SK-N-MC (cell line): ENCODE measurements around the gene LRMDA.

Experiments
- DNase-seq: peaks from one replicate; pipeline ENCODE4 v3.0.0-alpha.2; 2011; ENCODE audit warnings: low read depth, low spot score
- H3K27ac ChIP-seq: fragments of 200-600 bp; sonication (generic); 2 replicates; pipeline ENCODE4 v1.5.1; 2016; ENCODE audit warnings: mixed run types
- H3K36me3 ChIP-seq: fragments of 200-600 bp; sonication (generic); 2 replicates; pipeline ENCODE4 v1.6.1; 2017; ENCODE audit warnings: antibody characterized with exemption, low read length, mixed read lengths; ENCODE audit not compliant: insufficient read depth
- H3K4me3 ChIP-seq: fragments of 200-600 bp; sonication (generic); 2 replicates; pipeline ENCODE4 v1.5.1; 2016
- H3K9ac ChIP-seq: fragments of 200-600 bp; sonication (generic); 2 replicates; pipeline ENCODE4 v1.8.0; 2017; ENCODE audit warnings: mixed run types, mixed read lengths; ENCODE audit not compliant: insufficient read length
- H3K9me3 ChIP-seq: fragments of 200-600 bp; sonication (generic); 2 replicates; pipeline ENCODE4 v1.6.1; 2017; ENCODE audit warnings: low read depth, mild to moderate bottlenecking, antibody characterized with exemption, low read length, moderate library complexity, mixed read lengths
- EZH2 ChIP-seq: fragments of 200-600 bp; sonication (generic); IDR thresholded peaks from one replicate; pipeline ENCODE4 v1.6.1; 2017; ENCODE audit warnings: antibody characterized with exemption
- FOXP2 ChIP-seq: optimal IDR thresholded peaks from 2 replicates; pipeline ENCODE3; 2011; ENCODE audit warnings: mild to moderate bottlenecking, moderate library complexity; ENCODE audit not compliant: insufficient read depth; ENCODE audit errors: extremely low read length, control extremely low read depth
- POLR2AphosphoS5 ChIP-seq: IDR thresholded peaks from 2 replicates; pipeline ENCODE4 v1.6.1; 2012; ENCODE audit warnings: mild to moderate bottlenecking, low read depth, low read length, borderline replicate concordance

LRMDA gene

GRCh38 chr10:76108563-76109359 lies 677.3 kb downstream of the LRMDA start:
- no peak overlapping the region for H3K27ac ChIP-seq
- H3K36me3 ChIP-seq, result no peaks in the 10 kb centered on the region
- DNase-seq, result no peak
- TF ChIP-seq FOXP2, result no peak
- no peak for TF ChIP-seq POLR2AphosphoS5
- no peak for TF ChIP-seq EZH2
- no peak overlapping the region for H3K4me3 ChIP-seq
- H3K9ac ChIP-seq, result no peak overlapping the region
- H3K9me3 ChIP-seq, result no peaks in the 10 kb centered on the region

- TF ChIP-seq EZH2, result no peak
- no peak for TF ChIP-seq POLR2AphosphoS5
- TF ChIP-seq FOXP2, result no peak
- no peaks in the 10 kb centered on the region for H3K9me3 ChIP-seq
- H3K36me3 ChIP-seq, result no peaks in the 10 kb centered on the region
- H3K9ac ChIP-seq, result no peak overlapping the region
- DNase-seq, result no peak
- no peak overlapping the region for H3K27ac ChIP-seq
- no peak overlapping the region for H3K4me3 ChIP-seq
Measured at GRCh38 chr10:76111404-76111803, 680.0 kb downstream of the LRMDA start.

GRCh38 chr10:76111986-76112825 lies 680.8 kb downstream of the LRMDA start:
- no peaks in the 10 kb centered on the region for H3K36me3 ChIP-seq
- no peak for DNase-seq
- no peak overlapping the region for H3K9ac ChIP-seq
- H3K9me3 ChIP-seq, result no peaks in the 10 kb centered on the region
- H3K27ac ChIP-seq, result no peak overlapping the region
- no peak overlapping the region for H3K4me3 ChIP-seq
- TF ChIP-seq EZH2 (no peak), FOXP2 (no peak), POLR2AphosphoS5 (no peak)

- H3K9me3 ChIP-seq, result no peaks in the 10 kb centered on the region
- TF ChIP-seq POLR2AphosphoS5 (no peak), FOXP2 (no peak), EZH2 (no peak)
- DNase-seq, result no peak
- H3K36me3 ChIP-seq, result no peaks in the 10 kb centered on the region
- no peak overlapping the region for H3K27ac ChIP-seq
- no peak overlapping the region for H3K9ac ChIP-seq
- no peak overlapping the region for H3K4me3 ChIP-seq
Measured at GRCh38 chr10:76112826-76113150, 681.4 kb downstream of the LRMDA start.

GRCh38 chr10:76113952-76114351 lies 682.5 kb downstream of the LRMDA start:
- no peak overlapping the region for H3K27ac ChIP-seq
- TF ChIP-seq FOXP2 (no peak), POLR2AphosphoS5 (no peak), EZH2 (no peak)
- H3K9ac ChIP-seq, result no peak overlapping the region
- no peaks in the 10 kb centered on the region for H3K9me3 ChIP-seq
- no peak for DNase-seq
- no peak overlapping the region for H3K4me3 ChIP-seq
- H3K36me3 ChIP-seq, result no peaks in the 10 kb centered on the region

- Histone ChIP-seq H3K27ac (no peak overlapping the region), H3K9ac (no peak overlapping the region), H3K4me3 (no peak overlapping the region), H3K36me3 (no peaks in the 10 kb centered on the region), H3K9me3 (no peaks in the 10 kb centered on the region)
- DNase-seq, result no peak
- TF ChIP-seq POLR2AphosphoS5, result no peak
- TF ChIP-seq EZH2, result no peak
- TF ChIP-seq FOXP2, result no peak
Measured at GRCh38 chr10:76114581-76115001, 683.2 kb downstream of the LRMDA start.

- Histone ChIP-seq H3K9ac (no peak overlapping the region), H3K4me3 (no peak overlapping the region), H3K27ac (no peak overlapping the region), H3K9me3 (no peaks in the 10 kb centered on the region), H3K36me3 (no peaks in the 10 kb centered on the region)
- TF ChIP-seq FOXP2, result no peak
- no peak for TF ChIP-seq EZH2
- no peak for TF ChIP-seq POLR2AphosphoS5
- DNase-seq, result no peak
Measured at GRCh38 chr10:76115131-76115470, 683.7 kb downstream of the LRMDA start.

- Histone ChIP-seq H3K9ac (no peak overlapping the region), H3K36me3 (no peaks in the 10 kb centered on the region), H3K4me3 (no peak overlapping the region), H3K27ac (no peak overlapping the region), H3K9me3 (no peaks in the 10 kb centered on the region)
- DNase-seq, result no peak
- TF ChIP-seq FOXP2, result no peak
- no peak for TF ChIP-seq POLR2AphosphoS5
- no peak for TF ChIP-seq EZH2
Measured at GRCh38 chr10:76115471-76116155, 684.2 kb downstream of the LRMDA start.
